ENCODE data around the gene NKTR. TPM values are rescaled to one million over a fixed set of nuclear protein-coding genes. Genes with fewer than 3 reads are reported as not detected.

The NKTR gene
- total RNA-seq, 1 experiment from 2014 or later = 79.8 TPM

DNA sequence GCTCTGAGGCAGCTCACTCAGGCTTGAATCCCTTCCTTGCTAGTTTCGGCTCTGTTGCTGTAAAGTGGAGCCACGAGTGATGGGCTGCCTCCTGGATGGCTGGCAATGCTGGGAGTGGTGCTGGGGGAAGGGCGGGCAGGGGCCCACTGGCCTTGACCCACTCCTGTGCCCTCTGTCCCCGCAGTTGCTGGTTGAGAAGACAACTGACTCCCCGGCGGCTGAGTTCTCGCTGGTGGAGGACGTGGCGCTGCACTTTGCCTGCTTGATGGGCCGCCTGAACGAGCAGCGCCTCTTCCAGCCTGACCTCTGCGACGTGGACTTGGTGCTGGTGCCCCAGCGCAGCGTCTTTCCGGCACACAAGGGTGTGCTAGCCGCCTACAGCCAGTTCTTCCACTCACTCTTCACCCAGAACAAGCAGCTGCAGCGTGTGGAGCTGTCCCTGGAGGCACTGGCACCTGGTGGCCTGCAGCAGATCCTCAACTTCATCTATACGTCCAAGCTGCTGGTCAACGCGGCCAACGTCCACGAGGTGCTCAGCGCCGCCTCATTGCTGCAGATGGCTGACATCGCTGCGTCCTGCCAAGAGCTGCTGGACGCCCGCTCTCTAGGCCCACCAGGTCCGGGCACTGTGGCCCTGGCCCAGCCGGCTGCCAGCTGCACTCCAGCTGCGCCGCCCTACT is 57.7 kb downstream of the NKTR start:
- H3K9me3 ChIP-seq (ENCODE audit: control insufficient read depth, low read depth, low read length) = no peaks in the 10 kb centered on the region
- WGBS (ENCODE audit: extremely low coverage, insufficient read length, low lambda C conversion rate) = no CpG with 5 or more reads among the region's 34 CpGs

More for the DNA sequence above, 57.7 kb downstream of the NKTR start:
- H3K56ac ChIP-seq (ENCODE audit: insufficient read length, low read depth, low read length) = no peak overlapping the region
- peaks cover 8 to 28% of the 10 kb centered on the region in 2 experiments for H3K4me1 Mint-ChIP-seq
- H2AFZ ChIP-seq (ENCODE audit: low read length) = no peak overlapping the region
- H3K27ac ChIP-seq (ENCODE audit: insufficient read length, low read depth, low read length) = no peak overlapping the region
- no peaks in the 10 kb centered on the region for H3K9me3 Mint-ChIP-seq
- DNase-seq = peak; percentile 38
- no peak overlapping the region for H3K9ac ChIP-seq (ENCODE audit: extremely low read depth, insufficient read length, low read length)
- no peaks in the 10 kb centered on the region for H3K79me1 ChIP-seq (ENCODE audit: insufficient read depth, low read depth, low read length, poor library complexity, severe bottlenecking)
- H2AK5ac ChIP-seq (ENCODE audit: insufficient read length, low read length) = no peak overlapping the region
- no peak overlapping the region for H2BK12ac ChIP-seq (ENCODE audit: insufficient read length, low read depth, low read length)
- no peak overlapping the region for H2BK15ac ChIP-seq (ENCODE audit: low read depth, low read length)
- no peak overlapping the region for H4K8ac ChIP-seq (replicated peaks; ENCODE audit: insufficient read length, low read depth, low read length)
- H2BK5ac ChIP-seq (ENCODE audit: insufficient read length, low read length) = no peak overlapping the region
- no peak overlapping the region for H3T11ph ChIP-seq (ENCODE audit: low read length)
- no peaks in the 10 kb centered on the region for H3K79me2 ChIP-seq (ENCODE audit: insufficient read depth, low read length)
- no peaks in the 10 kb centered on the region for H4K20me1 ChIP-seq (ENCODE audit: control insufficient read depth, insufficient read depth, insufficient read length)
- no peak overlapping the region for H4K91ac ChIP-seq (ENCODE audit: insufficient read length, low read depth, low read length)
- TF ChIP-seq, protein P1, sequence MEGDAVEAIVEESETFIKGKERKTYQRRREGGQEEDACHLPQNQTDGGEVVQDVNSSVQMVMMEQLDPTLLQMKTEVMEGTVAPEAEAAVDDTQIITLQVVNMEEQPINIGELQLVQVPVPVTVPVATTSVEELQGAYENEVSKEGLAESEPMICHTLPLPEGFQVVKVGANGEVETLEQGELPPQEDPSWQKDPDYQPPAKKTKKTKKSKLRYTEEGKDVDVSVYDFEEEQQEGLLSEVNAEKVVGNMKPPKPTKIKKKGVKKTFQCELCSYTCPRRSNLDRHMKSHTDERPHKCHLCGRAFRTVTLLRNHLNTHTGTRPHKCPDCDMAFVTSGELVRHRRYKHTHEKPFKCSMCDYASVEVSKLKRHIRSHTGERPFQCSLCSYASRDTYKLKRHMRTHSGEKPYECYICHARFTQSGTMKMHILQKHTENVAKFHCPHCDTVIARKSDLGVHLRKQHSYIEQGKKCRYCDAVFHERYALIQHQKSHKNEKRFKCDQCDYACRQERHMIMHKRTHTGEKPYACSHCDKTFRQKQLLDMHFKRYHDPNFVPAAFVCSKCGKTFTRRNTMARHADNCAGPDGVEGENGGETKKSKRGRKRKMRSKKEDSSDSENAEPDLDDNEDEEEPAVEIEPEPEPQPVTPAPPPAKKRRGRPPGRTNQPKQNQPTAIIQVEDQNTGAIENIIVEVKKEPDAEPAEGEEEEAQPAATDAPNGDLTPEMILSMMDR (conservative IDR thresholded peaks at IDR 0.05) = no peak
- no peak overlapping the region for H2BK120ac ChIP-seq (ENCODE audit: low read depth, low read length, poor library complexity, severe bottlenecking)
- H3K23ac ChIP-seq (ENCODE audit: insufficient read length, low read depth, low read length) = no peak overlapping the region
- H3K14ac ChIP-seq (ENCODE audit: insufficient read depth, low read length) = no peak overlapping the region
- no peaks in the 10 kb centered on the region for H3K27me3 ChIP-seq (ENCODE audit: insufficient read depth, low read length)
- H4K5ac ChIP-seq (ENCODE audit: insufficient read length, low read depth, low read length) = no peak overlapping the region
- H3K4me1 ChIP-seq (ENCODE audit: insufficient read depth, low read length) = peaks cover 6% of the 10 kb centered on the region; the same call in 1 of the 2 replicates
- H3K4me2 ChIP-seq (ENCODE audit: insufficient read depth, insufficient read length, low read length) = no peak overlapping the region
- no peak overlapping the region for H3K4me3 Mint-ChIP-seq
- no peak overlapping the region for H3K4ac ChIP-seq (ENCODE audit: low read depth, low read length)
- peak overlapping the region in 1 of 3 experiments; percentile 72; a peak in 2 of 7 replicates for H3K27ac Mint-ChIP-seq
- H3K23me2 ChIP-seq (ENCODE audit: insufficient read length, low read depth, low read length, poor library complexity, severe bottlenecking) = no peaks in the 10 kb centered on the region
- H2BK20ac ChIP-seq (ENCODE audit: low read depth, low read length, poor library complexity, severe bottlenecking) = no peak overlapping the region
- no peak overlapping the region for H3K18ac ChIP-seq (ENCODE audit: insufficient read length, low read depth, low read length)
- peaks cover 3 to 21% (median 8%) of the 10 kb centered on the region in 3 experiments for H3K36me3 Mint-ChIP-seq (ENCODE audit: insufficient read depth in 1 of 3, low read depth in 3 of 3)
- no peaks in the 10 kb centered on the region for H3K27me3 Mint-ChIP-seq (ENCODE audit: low read depth)

Measured in H9 (cell line).